Liver (tissue), 9 donors: ENCODE measurements around the gene ULBP1. TPM values are rescaled to one million over a fixed set of nuclear protein-coding genes. Genes with fewer than 3 reads are reported as not detected.

Experiments used
- DNase-seq: peaks from one replicate; pipeline ENCODE4 v3.0.0-alpha.2; 2017; ENCODE audit warnings: low spot score
- H3K27ac ChIP-seq, 2 donors: one replicate each; pipeline ENCODE4 v1.7.0; 2013; ENCODE audit warnings: inconsistent platforms in 2 of 2, low read length in 2 of 2, control low read depth in 1 of 2, low read depth in 1 of 2, mild to moderate bottlenecking in 1 of 2
- H3K27me3 ChIP-seq, 4 donors: one replicate each; pipeline versions ENCODE4 v1.6.1 to v1.7.0; 2013; ENCODE audit warnings: low read length in 3 of 4, inconsistent platforms in 1 of 4, mild to moderate bottlenecking in 1 of 4, moderate library complexity in 1 of 4; ENCODE audit not compliant: control insufficient read depth in 4 of 4, insufficient read depth in 4 of 4
- H3K36me3 ChIP-seq, 4 donors: one replicate each; pipeline versions ENCODE4 v1.6.1 to v1.7.0; 2013; ENCODE audit warnings: low read length in 3 of 4, mild to moderate bottlenecking in 3 of 4, low read depth in 1 of 4, moderate library complexity in 1 of 4; ENCODE audit not compliant: control insufficient read depth in 4 of 4, insufficient read depth in 3 of 4
- H3K4me1 ChIP-seq, 4 donors: one replicate each; pipeline versions ENCODE4 v1.6.1 to v1.7.0; 2013; ENCODE audit warnings: low read length in 3 of 4, mild to moderate bottlenecking in 3 of 4, moderate library complexity in 1 of 4; ENCODE audit not compliant: control insufficient read depth in 4 of 4, insufficient read depth in 4 of 4
- H3K4me3 ChIP-seq, 3 donors: one replicate each; pipeline versions ENCODE4 v1.6.1 to v1.7.0; 2013; ENCODE audit warnings: low read length in 3 of 3, control low read depth in 1 of 3, low read depth in 1 of 3, mild to moderate bottlenecking in 1 of 3
- H3K9ac ChIP-seq, 2 donors: one replicate each; pipeline ENCODE4 v1.7.0; 2013; ENCODE audit warnings: low read length in 2 of 2, mild to moderate bottlenecking in 2 of 2, moderate library complexity in 2 of 2, control low read depth in 1 of 2, low read depth in 1 of 2
- H3K9me3 ChIP-seq, 4 donors: one replicate each; pipeline versions ENCODE4 v1.6.1 to v1.7.0; 2013; ENCODE audit warnings: low read length in 3 of 4; ENCODE audit not compliant: control insufficient read depth in 4 of 4
- EGR1 ChIP-seq, 2 donors: IDR thresholded peaks; 2 replicates each; pipeline ENCODE4 v1.6.1; 2016 to 2018; ENCODE audit warnings: antibody characterized with exemption in 2 of 2, low read depth in 2 of 2
- FOXA2 ChIP-seq: IDR thresholded peaks from 2 replicates; pipeline ENCODE4 v1.6.1; 2016; ENCODE audit warnings: antibody characterized with exemption
- NR2F2 ChIP-seq: IDR thresholded peaks from 2 replicates; pipeline ENCODE4 v1.6.1; 2016; ENCODE audit warnings: antibody characterized with exemption
- TAF1 ChIP-seq: conservative IDR thresholded peaks from 2 replicates; pipeline ENCODE4 v1.6.1; 2016; ENCODE audit warnings: antibody characterized with exemption, mild to moderate bottlenecking
- YY1 ChIP-seq: IDR thresholded peaks from 2 replicates; pipeline ENCODE4 v1.6.1; 2016; ENCODE audit warnings: antibody characterized with exemption, mild to moderate bottlenecking
- WGBS: extraction: QIAGEN DNeasy Blood & Tissue Kit; methylation state at CpG from one replicate; pipeline ENCODE4 v1.1.7; 2013; 5-methylcytosine and 5-hydroxymethylcytosine counted together
- polyA plus RNA-seq, 2 donors: library from polyadenylated mRNA; stranded (reverse) in 1 of 2; unstranded in 1 of 2; fragments of 200-250 nt in 1 of 2; fragments of >200 nt in 1 of 2; fragmentation: Nextera tagmentation in 1 of 2; extraction: Ambion mirVana in 1 of 2; gene quantifications; one replicate each; pipeline versions ENCODE4 v1.2.1 to v1.2.3, GENCODE V29; 2013 to 2015
- total RNA-seq, 2 donors: library from RNA; depleted of rRNA; stranded (reverse); fragments of >200 nt; gene quantifications; one replicate each; pipeline ENCODE4 v1.2.3, GENCODE V29; 2014
- TF ChIP-seq, protein P1 (sequence below): IDR thresholded peaks from 2 replicates; pipeline ENCODE4 v1.6.1; 2016; ENCODE audit warnings: antibody characterized with exemption
- TF ChIP-seq, protein P2 (sequence below): IDR thresholded peaks from 2 replicates; pipeline ENCODE4 v1.6.1; 2016; ENCODE audit warnings: antibody characterized with exemption, mild to moderate bottlenecking
- TF ChIP-seq, protein P3 (sequence below): IDR thresholded peaks from 2 replicates; pipeline ENCODE4 v1.6.1; 2016; ENCODE audit warnings: antibody characterized with exemption
- donor health status: healthy.
- donor health status: healthy.
- donor health status: healthy.
- donor health status: healthy.
- donor health status: healthy.

Gene ULBP1, protein sequence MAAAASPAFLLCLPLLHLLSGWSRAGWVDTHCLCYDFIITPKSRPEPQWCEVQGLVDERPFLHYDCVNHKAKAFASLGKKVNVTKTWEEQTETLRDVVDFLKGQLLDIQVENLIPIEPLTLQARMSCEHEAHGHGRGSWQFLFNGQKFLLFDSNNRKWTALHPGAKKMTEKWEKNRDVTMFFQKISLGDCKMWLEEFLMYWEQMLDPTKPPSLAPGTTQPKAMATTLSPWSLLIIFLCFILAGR
- under 1 TPM; under 0.01 to 0.05 TPM for total RNA-seq
- polyA plus RNA-seq, result under 1 TPM in 1 of 2 donors, not detected in 1; 0.03 TPM

DNA sequence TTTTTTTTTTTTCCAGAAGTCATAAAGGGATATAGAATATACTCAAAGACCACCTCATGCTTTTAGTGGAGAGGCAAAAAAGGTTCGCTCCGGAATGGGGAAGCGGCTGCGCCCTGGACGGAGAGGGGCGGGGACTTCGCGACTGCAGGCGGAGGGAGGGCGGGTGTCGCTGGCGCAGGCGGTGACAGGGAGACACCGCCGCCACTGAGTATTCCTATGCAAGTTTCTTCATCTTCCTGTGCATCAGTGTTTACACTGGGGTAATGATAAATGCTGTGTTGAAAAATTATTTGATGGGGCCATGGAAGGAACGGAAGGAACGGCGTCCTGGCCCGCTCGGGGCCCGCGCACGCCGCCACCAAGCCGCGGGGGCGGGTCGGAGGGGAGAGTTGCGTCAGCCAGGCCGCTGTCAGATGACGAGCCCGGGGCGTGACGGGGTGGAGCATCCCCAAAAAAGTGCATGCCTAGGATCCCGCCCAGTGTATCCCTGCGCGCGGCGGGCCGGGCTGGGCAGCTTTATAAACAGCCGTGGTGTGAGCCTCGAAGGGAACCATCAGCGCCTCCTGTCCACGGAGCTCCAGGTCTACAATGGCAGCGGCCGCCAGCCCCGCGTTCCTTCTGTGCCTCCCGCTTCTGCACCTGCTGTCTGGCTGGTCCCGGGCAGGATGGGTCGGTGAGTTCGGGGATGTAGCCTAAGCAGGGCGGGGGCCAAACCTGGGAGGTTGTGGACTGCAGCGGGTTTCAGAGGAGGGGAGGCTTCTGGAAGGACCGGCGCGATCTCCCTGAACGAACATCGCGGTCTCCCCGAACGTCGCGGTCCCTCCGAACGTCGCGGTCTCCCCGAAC is at the start of gene ULBP1:
TSS of gene ULBP1 (plus strand) at position 482 of the 846 bp plus-strand sequence. CDS start at position 589, 107 bp downstream.
- TF ChIP-seq, protein P1, sequence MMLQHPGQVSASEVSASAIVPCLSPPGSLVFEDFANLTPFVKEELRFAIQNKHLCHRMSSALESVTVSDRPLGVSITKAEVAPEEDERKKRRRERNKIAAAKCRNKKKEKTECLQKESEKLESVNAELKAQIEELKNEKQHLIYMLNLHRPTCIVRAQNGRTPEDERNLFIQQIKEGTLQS, result peak; percentile 78
- TF ChIP-seq TAF1, result no peak
- 3% methylated on average over 69 of the region's 69 CpGs for WGBS
- Histone ChIP-seq H3K27me3 (peaks cover 0 to 9% (median 5%) of the 10 kb centered on the region in 4 donors), H3K4me1 (peaks cover 5 to 18% (median 9%) of the 10 kb centered on the region in 4 donors), H3K9me3 (peaks cover 0 to 8% (median 0%) of the 10 kb centered on the region in 4 donors), H3K4me3 (peak within 1 kb of the TSS; percentile 48 to 61 (median 49)), H3K9ac (no peak within 1 kb of the TSS), H3K27ac (no peak within 1 kb of the TSS), H3K36me3 (no peaks in the 10 kb centered on the region)
- DNase-seq, result peak; percentile 69

DNA sequence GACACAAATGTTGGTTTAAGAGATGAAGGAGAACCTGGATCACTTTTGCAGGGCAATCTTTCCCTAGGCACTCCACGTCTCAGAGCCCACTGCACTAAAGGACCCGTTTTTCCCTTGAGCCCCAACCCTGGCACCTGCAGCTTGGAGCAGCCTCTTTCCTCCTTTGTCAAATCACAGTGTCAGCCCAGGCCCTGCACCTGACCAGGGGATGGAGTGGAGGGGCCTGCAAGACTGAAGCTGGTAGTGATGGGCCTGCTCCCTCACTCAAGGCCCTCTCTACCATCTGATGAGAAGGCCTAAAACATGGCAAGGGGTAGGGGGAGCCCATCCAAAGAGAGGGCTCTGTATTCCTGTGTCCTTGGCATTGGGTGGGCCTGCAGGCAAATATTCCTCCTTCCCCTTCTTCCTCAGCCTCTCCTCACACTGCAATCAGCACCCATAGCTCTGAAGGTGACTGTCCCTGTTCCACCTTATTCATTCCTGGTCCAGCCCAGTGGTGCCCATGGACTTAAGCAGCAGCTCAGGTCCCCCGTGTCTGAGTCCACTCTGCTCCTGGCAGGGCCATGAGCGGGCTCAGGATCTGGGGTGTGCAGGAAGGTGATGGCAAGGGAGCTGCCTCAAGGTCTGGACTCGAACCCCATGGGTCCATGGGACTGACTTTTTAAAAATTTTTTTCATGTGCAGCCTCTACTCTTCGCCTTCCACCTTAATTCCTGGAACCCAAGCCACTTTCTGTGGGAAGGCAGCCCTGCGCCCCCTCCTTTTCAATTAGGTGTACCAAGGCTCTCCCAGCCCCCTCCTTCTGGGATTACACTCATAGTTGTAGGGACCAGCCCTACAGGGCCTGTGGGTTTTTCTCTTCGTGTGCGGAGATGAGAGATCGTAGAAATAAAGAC is 47.5 kb upstream of the ULBP1 start:
- Histone ChIP-seq H3K4me3 (no peak overlapping the region), H3K9ac (no peak overlapping the region), H3K27me3 (no peaks in the 10 kb centered on the region), H3K4me1 (no peaks in the 10 kb centered on the region), H3K36me3 (no peaks in the 10 kb centered on the region), H3K27ac (no peak overlapping the region), H3K9me3 (no peaks in the 10 kb centered on the region)
- WGBS, result 93% methylated on average over 10 of the region's 10 CpGs
- no peak for DNase-seq
- TF ChIP-seq, protein P2, sequence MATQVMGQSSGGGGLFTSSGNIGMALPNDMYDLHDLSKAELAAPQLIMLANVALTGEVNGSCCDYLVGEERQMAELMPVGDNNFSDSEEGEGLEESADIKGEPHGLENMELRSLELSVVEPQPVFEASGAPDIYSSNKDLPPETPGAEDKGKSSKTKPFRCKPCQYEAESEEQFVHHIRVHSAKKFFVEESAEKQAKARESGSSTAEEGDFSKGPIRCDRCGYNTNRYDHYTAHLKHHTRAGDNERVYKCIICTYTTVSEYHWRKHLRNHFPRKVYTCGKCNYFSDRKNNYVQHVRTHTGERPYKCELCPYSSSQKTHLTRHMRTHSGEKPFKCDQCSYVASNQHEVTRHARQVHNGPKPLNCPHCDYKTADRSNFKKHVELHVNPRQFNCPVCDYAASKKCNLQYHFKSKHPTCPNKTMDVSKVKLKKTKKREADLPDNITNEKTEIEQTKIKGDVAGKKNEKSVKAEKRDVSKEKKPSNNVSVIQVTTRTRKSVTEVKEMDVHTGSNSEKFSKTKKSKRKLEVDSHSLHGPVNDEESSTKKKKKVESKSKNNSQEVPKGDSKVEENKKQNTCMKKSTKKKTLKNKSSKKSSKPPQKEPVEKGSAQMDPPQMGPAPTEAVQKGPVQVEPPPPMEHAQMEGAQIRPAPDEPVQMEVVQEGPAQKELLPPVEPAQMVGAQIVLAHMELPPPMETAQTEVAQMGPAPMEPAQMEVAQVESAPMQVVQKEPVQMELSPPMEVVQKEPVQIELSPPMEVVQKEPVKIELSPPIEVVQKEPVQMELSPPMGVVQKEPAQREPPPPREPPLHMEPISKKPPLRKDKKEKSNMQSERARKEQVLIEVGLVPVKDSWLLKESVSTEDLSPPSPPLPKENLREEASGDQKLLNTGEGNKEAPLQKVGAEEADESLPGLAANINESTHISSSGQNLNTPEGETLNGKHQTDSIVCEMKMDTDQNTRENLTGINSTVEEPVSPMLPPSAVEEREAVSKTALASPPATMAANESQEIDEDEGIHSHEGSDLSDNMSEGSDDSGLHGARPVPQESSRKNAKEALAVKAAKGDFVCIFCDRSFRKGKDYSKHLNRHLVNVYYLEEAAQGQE, result no peak
- TF ChIP-seq FOXA2 (no peak), YY1 (no peak), EGR1 (IDR thresholded peaks at IDR 0.05; ENCODE audit: low read depth in 2 of 2) (no peak), NR2F2 (no peak), TAF1 (no peak)
- TF ChIP-seq, protein P3, sequence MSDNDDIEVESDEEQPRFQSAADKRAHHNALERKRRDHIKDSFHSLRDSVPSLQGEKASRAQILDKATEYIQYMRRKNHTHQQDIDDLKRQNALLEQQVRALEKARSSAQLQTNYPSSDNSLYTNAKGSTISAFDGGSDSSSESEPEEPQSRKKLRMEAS, result no peak
- TF ChIP-seq, protein P1, result no peak
